Ishikawa (cell line): ENCODE results near the gene SPIB.

ENCODE experiments used
- CEBPB ChIP-seq: IDR thresholded peaks from 2 replicates; pipeline ENCODE4 v1.6.1; 2012
- CREB1 ChIP-seq: IDR thresholded peaks from 2 replicates; pipeline ENCODE4 v1.6.1; 2012; ENCODE audit warnings: low read depth
- EGR1 ChIP-seq: IDR thresholded peaks from 2 replicates; pipeline ENCODE4 v1.6.1; 2012
- EP300 ChIP-seq: IDR thresholded peaks from 2 replicates; pipeline ENCODE4 v1.6.1; 2012; ENCODE audit warnings: borderline replicate concordance
- FOXM1 ChIP-seq: IDR thresholded peaks from 2 replicates; pipeline ENCODE4 v1.6.1; 2012; ENCODE audit warnings: low read depth, borderline replicate concordance
- MAX ChIP-seq: IDR thresholded peaks from 2 replicates; pipeline ENCODE4 v1.6.1; 2012
- NFIC ChIP-seq: IDR thresholded peaks from 2 replicates; pipeline ENCODE4 v1.6.1; 2012
- RAD21 ChIP-seq: IDR thresholded peaks from 2 replicates; pipeline ENCODE4 v1.6.1; 2012; ENCODE audit warnings: low read depth
- REST ChIP-seq: IDR thresholded peaks from 2 replicates; pipeline ENCODE4 v1.6.1; 2012; ENCODE audit warnings: low read depth, mild to moderate bottlenecking
- TAF1 ChIP-seq: IDR thresholded peaks from 2 replicates; pipeline ENCODE4 v1.6.1; 2012; ENCODE audit warnings: low read depth, mild to moderate bottlenecking
- TCF12 ChIP-seq: IDR thresholded peaks from 2 replicates; pipeline ENCODE4 v1.6.1; 2012; ENCODE audit warnings: low read depth
- TEAD4 ChIP-seq: IDR thresholded peaks from 2 replicates; pipeline ENCODE4 v1.6.1; 2012
- YY1 ChIP-seq: IDR thresholded peaks from 2 replicates; pipeline ENCODE4 v1.6.1; 2012; ENCODE audit warnings: low read depth
- ZBTB7A ChIP-seq: IDR thresholded peaks from 2 replicates; pipeline ENCODE4 v1.6.1; 2012; ENCODE audit warnings: low read depth
- TF ChIP-seq, protein P1 (sequence below): IDR thresholded peaks from 2 replicates; pipeline ENCODE4 v1.6.1; 2012

Gene SPIB

DNA sequence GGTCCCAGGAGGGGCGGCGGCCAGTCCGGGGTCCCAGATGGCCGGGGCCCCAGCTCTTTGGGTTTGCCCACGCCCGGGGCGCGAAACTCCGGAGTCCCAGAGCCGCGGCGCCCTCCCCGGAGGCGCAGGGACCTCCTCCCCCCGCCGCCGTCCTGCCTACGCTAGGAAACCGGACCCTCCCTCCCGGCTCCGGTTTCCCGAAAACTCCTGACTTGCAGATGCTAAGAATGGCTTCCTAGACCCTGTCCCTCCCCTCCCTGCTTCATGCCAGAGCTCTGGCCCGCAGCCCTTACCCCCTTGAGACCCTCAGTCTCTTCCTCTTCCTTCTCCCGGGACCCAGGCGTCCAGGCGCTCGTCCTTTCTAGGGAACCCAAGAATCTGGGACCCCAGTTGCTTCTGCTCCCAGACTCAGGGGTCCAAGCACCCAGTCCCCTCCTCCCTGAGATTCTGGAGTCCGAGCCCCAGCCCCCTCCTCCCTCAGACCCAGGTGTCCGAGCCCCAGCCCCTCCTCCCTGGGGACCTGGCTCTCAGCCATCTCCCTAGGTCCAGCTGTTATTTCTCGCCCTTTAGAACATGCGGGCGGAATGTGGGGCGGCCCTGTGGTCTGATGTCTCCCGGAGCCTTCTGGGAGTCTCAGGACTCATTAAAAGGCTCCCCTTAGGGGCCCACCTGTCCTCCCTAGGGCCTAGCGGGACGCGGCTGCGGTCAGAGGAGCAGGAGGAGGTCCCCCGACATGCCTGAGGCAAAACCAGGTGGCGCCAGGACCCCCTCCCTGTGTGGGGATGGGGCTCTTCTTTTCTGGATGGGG lies 13.7 kb downstream of the SPIB start, which contains the start of gene MYBPC2:
MYBPC2 (plus strand) TSS at position 672 of the 808 bp plus-strand sequence; CDS start at position 734, 62 bp downstream.
- TF ChIP-seq ZBTB7A (peak; percentile 87), NFIC (peak; percentile 77), TCF12 (peak; percentile 27; the same call in 1 of the 2 replicates), TAF1 (no peak; the same call in 1 of the 2 replicates), YY1 (no peak), MAX (0 out of 2 replicates have a peak, but pooled peaks have one; percentile 14), TEAD4 (peak; percentile 33; the same call in 1 of the 2 replicates)

DNA sequence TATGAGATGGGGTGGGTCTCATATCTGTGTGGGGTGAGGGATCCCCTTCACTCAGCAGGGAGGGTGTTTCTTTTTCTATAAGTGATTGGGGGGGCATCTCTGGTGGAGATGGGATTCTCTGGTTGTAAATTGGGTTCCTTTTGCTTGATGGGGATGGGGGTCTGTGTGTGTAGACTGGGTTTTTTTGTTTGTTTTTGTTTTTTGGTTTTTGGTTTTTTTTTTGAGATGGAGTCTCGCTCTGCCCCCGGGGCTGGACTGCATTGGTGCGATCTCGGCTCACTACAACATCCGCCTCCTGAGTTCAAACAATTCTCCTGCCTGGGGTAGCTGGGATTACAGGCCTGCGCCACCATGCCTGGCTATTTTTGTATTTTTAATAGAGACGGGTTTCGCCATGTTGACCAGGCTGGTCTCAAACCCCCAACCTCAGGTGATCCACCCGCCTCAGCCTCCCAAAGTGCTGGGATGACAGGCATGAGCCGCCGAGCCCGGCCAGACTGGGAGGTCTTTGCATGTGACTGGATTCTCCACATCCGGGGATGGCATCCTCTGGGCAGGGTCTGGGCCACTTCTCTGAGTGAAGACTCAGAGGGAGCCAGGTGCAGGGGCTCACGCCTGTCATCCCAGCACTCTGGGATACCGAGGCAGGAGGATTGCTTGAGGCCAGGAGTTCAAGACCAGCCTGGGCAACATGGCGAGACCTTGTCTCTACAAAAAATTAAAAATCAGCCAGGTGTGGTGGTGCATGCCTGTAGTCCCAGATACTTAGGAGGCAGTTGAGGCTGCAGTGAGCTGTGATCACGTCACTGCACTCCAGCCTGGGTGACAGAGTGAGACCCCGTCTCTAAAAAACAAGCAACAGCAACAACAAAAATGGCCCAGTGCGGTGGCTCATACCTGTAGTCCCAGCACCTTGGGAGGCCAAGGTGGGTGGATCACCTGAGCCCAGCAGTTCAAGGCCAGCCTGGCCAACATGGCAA lies 14.8 kb downstream of the SPIB start:
- TF ChIP-seq, protein P1, sequence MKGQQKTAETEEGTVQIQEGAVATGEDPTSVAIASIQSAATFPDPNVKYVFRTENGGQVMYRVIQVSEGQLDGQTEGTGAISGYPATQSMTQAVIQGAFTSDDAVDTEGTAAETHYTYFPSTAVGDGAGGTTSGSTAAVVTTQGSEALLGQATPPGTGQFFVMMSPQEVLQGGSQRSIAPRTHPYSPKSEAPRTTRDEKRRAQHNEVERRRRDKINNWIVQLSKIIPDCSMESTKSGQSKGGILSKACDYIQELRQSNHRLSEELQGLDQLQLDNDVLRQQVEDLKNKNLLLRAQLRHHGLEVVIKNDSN = no peak
- TF ChIP-seq RAD21 (no peak), NFIC (no peak), YY1 (no peak), TAF1 (no peak), FOXM1 (no peak), TEAD4 (no peak), EGR1 (no peak), EP300 (no peak), CREB1 (no peak), ZBTB7A (no peak), CEBPB (no peak), MAX (no peak), TCF12 (no peak), REST (no peak)

DNA sequence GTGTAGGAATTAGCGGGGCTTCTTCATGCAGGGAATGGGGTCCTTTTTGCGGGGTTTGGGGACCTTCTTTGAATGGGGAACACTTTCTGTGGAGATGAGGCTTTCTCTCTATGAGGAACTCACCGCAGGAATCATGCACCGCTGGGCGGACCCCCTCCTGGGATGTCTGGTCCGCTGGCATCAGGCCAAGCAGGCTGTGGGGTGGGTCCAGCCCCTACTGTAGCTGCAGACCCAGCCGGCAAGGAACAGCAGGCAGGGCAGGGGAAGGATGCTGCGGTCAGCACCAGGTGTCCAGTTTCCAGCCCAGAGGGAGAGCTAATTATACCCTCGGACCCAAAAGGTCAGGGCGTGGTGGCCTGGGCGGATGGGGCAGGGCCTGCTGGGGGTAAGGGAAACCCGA lies 15.8 kb downstream of the SPIB start:
- TF ChIP-seq EP300 (peak; percentile 36; the same call in 1 of the 2 replicates), REST (no peak), CREB1 (no peak), ZBTB7A (peak; percentile 77; the same call in 1 of the 2 replicates), TEAD4 (no peak), TAF1 (no peak), NFIC (peak; percentile 91), EGR1 (no peak), FOXM1 (no peak), CEBPB (no peak), YY1 (no peak), RAD21 (no peak), TCF12 (no peak; the same call in 1 of the 2 replicates), MAX (no peak)
- TF ChIP-seq, protein P1 = no peak

DNA sequence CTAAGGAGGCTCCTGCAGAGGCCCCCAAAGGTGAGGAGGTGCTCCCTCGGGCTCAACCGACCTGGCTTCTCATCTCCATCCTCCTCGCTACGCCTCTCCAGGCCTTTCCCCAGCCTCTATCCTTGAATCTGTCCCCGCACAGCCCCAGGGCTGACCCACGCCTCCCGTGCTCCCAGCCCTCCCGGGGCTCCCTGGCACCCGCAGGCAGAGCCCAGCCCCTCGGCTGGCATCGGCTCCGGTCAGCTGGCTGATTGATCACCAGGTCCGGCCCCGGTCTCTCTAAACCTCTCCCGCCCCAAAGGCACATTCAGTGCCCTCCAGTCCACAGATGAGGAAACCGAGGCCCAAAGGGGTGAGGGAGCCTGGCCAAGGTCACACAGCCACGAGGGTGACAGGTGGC lies 16.5 kb downstream of the SPIB start:
- TF ChIP-seq ZBTB7A (no peak), RAD21 (no peak), TCF12 (no peak), MAX (no peak), CREB1 (no peak), TAF1 (no peak), NFIC (no peak), EP300 (no peak), CEBPB (no peak), FOXM1 (no peak), REST (no peak), EGR1 (no peak), YY1 (no peak), TEAD4 (no peak)
- TF ChIP-seq, protein P1 = no peak
